Activated naive CD8-positive, alpha-beta T cell treated with anti-CD3 and anti-CD28 coated beads for 36 hours (primary cell): Measurements from ENCODE around the gene HDAC1. TPM values are rescaled to one million over a fixed set of nuclear protein-coding genes. Genes with fewer than 3 reads are reported as not detected.
"Not testable (repeated sequence)": the region's sequence is repeated elsewhere in the genome, so short reads cannot be mapped to it uniquely, and the experiment has no call there.

Experiments
- DNase-seq: peaks from one replicate; pipeline ENCODE4 v3.0.0; 2021
- H3K27ac Mint-ChIP-seq: one replicate; pipeline ENCODE4 v1.8.0; 2022; ENCODE audit warnings: mild to moderate bottlenecking, moderate library complexity, mixed read lengths
- H3K27me3 Mint-ChIP-seq: one replicate; pipeline ENCODE4 v1.8.0; 2022; ENCODE audit warnings: mild to moderate bottlenecking, mixed read lengths
- H3K36me3 Mint-ChIP-seq: one replicate; pipeline ENCODE4 v1.8.0; 2021; ENCODE audit warnings: mild to moderate bottlenecking, mixed read lengths
- H3K4me1 Mint-ChIP-seq: one replicate; pipeline ENCODE4 v1.8.0; 2021; ENCODE audit warnings: mixed read lengths
- H3K4me3 Mint-ChIP-seq: one replicate; pipeline ENCODE4 v1.8.0; 2022; ENCODE audit warnings: mild to moderate bottlenecking, moderate library complexity, mixed read lengths
- H3K9me3 Mint-ChIP-seq: one replicate; pipeline ENCODE4 v1.8.0; 2022; ENCODE audit warnings: mixed read lengths
- total RNA-seq, 2 experiments: library from RNA; stranded (reverse); gene quantifications; one replicate each; pipeline ENCODE4 v1.2.3, GENCODE V29; 2021

The HDAC1 gene
- total RNA-seq, 2 experiments from 2014 or later: 142 to 149 TPM

GRCh38 chr1:32265846-32266245 is 26.0 kb upstream of the HDAC1 start:
- DNase-seq: no peak
- Mint-ChIP-seq H3K4me3 (no peak overlapping the region), H3K36me3 (peaks cover 38% of the 10 kb centered on the region), H3K4me1 (peaks cover 49% of the 10 kb centered on the region), H3K27me3 (no peaks in the 10 kb centered on the region), H3K9me3 (peaks cover 3% of the 10 kb centered on the region), H3K27ac (peak overlapping the region; percentile 85)

GRCh38 chr1:32266921-32267591 is 24.8 kb upstream of the HDAC1 start:
- DNase-seq: no peak
- Mint-ChIP-seq H3K9me3 (peaks cover 3% of the 10 kb centered on the region), H3K4me3 (peak overlapping the region; percentile 74), H3K27ac (peak overlapping the region; percentile 94), H3K27me3 (no peaks in the 10 kb centered on the region), H3K4me1 (peaks cover 60% of the 10 kb centered on the region), H3K36me3 (peaks cover 47% of the 10 kb centered on the region)

- peaks cover 3% of the 10 kb centered on the region for H3K9me3 Mint-ChIP-seq
- H3K4me1 Mint-ChIP-seq: peaks cover 68% of the 10 kb centered on the region
- H3K36me3 Mint-ChIP-seq: peaks cover 56% of the 10 kb centered on the region
- DNase-seq: no peak
- no peaks in the 10 kb centered on the region for H3K27me3 Mint-ChIP-seq
- peak overlapping the region; percentile 77 for H3K27ac Mint-ChIP-seq
- no peak overlapping the region for H3K4me3 Mint-ChIP-seq
Observed at GRCh38 chr1:32269744-32270143, 22.1 kb upstream of the HDAC1 start.

GRCh38 chr1:32272557-32273390 is 19.1 kb upstream of the HDAC1 start:
- H3K36me3 Mint-ChIP-seq: peaks cover 61% of the 10 kb centered on the region
- no peaks in the 10 kb centered on the region for H3K27me3 Mint-ChIP-seq
- peak overlapping the region; percentile 91 for H3K27ac Mint-ChIP-seq
- peaks cover 59% of the 10 kb centered on the region for H3K4me1 Mint-ChIP-seq
- DNase-seq: no peak
- H3K4me3 Mint-ChIP-seq: peak overlapping the region; percentile 77
- H3K9me3 Mint-ChIP-seq: no peaks in the 10 kb centered on the region

- H3K9me3 Mint-ChIP-seq: no peaks in the 10 kb centered on the region
- peaks cover 65% of the 10 kb centered on the region for H3K36me3 Mint-ChIP-seq
- H3K4me3 Mint-ChIP-seq: peak overlapping the region; percentile 77
- H3K4me1 Mint-ChIP-seq: peaks cover 62% of the 10 kb centered on the region
- no peaks in the 10 kb centered on the region for H3K27me3 Mint-ChIP-seq
- H3K27ac Mint-ChIP-seq: peak overlapping the region; percentile 91
- peak; percentile 89 for DNase-seq
Observed at GRCh38 chr1:32273391-32274208, 18.3 kb upstream of the HDAC1 start.

GRCh38 chr1:32274646-32275340 is 17.1 kb upstream of the HDAC1 start:
- Mint-ChIP-seq H3K9me3 (no peaks in the 10 kb centered on the region), H3K27ac (peak overlapping the region; percentile 91), H3K4me1 (peaks cover 59% of the 10 kb centered on the region), H3K36me3 (peaks cover 66% of the 10 kb centered on the region), H3K4me3 (peak overlapping the region; percentile 77), H3K27me3 (no peaks in the 10 kb centered on the region)
- DNase-seq: no peak

GRCh38 chr1:32275424-32275823 is 16.5 kb upstream of the HDAC1 start:
- Mint-ChIP-seq H3K9me3 (no peaks in the 10 kb centered on the region), H3K4me1 (peaks cover 57% of the 10 kb centered on the region), H3K36me3 (peaks cover 68% of the 10 kb centered on the region), H3K27ac (peak overlapping the region; percentile 91), H3K27me3 (no peaks in the 10 kb centered on the region), H3K4me3 (peak overlapping the region; percentile 77)
- DNase-seq: no peak

GRCh38 chr1:32276032-32276782 is 15.7 kb upstream of the HDAC1 start:
- Mint-ChIP-seq H3K36me3 (peaks cover 63% of the 10 kb centered on the region), H3K4me3 (no peak overlapping the region), H3K27ac (peak overlapping the region; percentile 67), H3K4me1 (peaks cover 54% of the 10 kb centered on the region), H3K27me3 (no peaks in the 10 kb centered on the region), H3K9me3 (no peaks in the 10 kb centered on the region)
- DNase-seq: no peak

GRCh38 chr1:32284777-32285176 is 7.1 kb upstream of the HDAC1 start:
- H3K4me3 Mint-ChIP-seq, H3K4me1 Mint-ChIP-seq: not testable (repeated sequence)
- H3K36me3 Mint-ChIP-seq: peaks cover 15% of the 10 kb centered on the region

GRCh38 chr1:32285658-32286057 is 6.2 kb upstream of the HDAC1 start:
- Mint-ChIP-seq H3K4me3 (no peak overlapping the region), H3K36me3 (peaks cover 10% of the 10 kb centered on the region), H3K27ac (no peak overlapping the region), H3K9me3 (no peaks in the 10 kb centered on the region), H3K4me1 (peaks cover 12% of the 10 kb centered on the region), H3K27me3 (no peaks in the 10 kb centered on the region)
- no peak for DNase-seq

More at GRCh38 chr1:32284777-32285176, 7.1 kb upstream of the HDAC1 start:
- DNase-seq, H3K27ac Mint-ChIP-seq, H3K9me3 Mint-ChIP-seq, H3K27me3 Mint-ChIP-seq: not testable (repeated sequence)

GRCh38 chr1:32286763-32287162 is 5.1 kb upstream of the HDAC1 start:
- peak overlapping the region; percentile 59 for H3K27ac Mint-ChIP-seq
- no peaks in the 10 kb centered on the region for H3K9me3 Mint-ChIP-seq
- peaks cover 10% of the 10 kb centered on the region for H3K36me3 Mint-ChIP-seq
- no peak for DNase-seq
- no peak overlapping the region for H3K4me3 Mint-ChIP-seq
- H3K4me1 Mint-ChIP-seq: peaks cover 16% of the 10 kb centered on the region
- no peaks in the 10 kb centered on the region for H3K27me3 Mint-ChIP-seq

GRCh38 chr1:32289256-32289655 is 2.6 kb upstream of the HDAC1 start:
- Mint-ChIP-seq H3K36me3 (peaks cover 19% of the 10 kb centered on the region), H3K27me3 (no peaks in the 10 kb centered on the region), H3K27ac (no peak overlapping the region), H3K9me3 (no peaks in the 10 kb centered on the region), H3K4me1 (peaks cover 23% of the 10 kb centered on the region), H3K4me3 (no peak overlapping the region)
- no peak for DNase-seq

- peak overlapping the region; percentile 98 for H3K27ac Mint-ChIP-seq
- H3K27me3 Mint-ChIP-seq: no peaks in the 10 kb centered on the region
- peaks cover 18% of the 10 kb centered on the region for H3K36me3 Mint-ChIP-seq
- no peak for DNase-seq
- peaks cover 39% of the 10 kb centered on the region for H3K4me1 Mint-ChIP-seq
- peak overlapping the region; percentile 99 for H3K4me3 Mint-ChIP-seq
- no peaks in the 10 kb centered on the region for H3K9me3 Mint-ChIP-seq
Observed at GRCh38 chr1:32291145-32291707, 657 bp upstream of the HDAC1 start.

- not testable (repeated sequence) for H3K9me3 Mint-ChIP-seq, H3K27me3 Mint-ChIP-seq, DNase-seq, H3K27ac Mint-ChIP-seq, H3K4me3 Mint-ChIP-seq
- H3K36me3 Mint-ChIP-seq: peaks cover 27% of the 10 kb centered on the region
- peaks cover 39% of the 10 kb centered on the region for H3K4me1 Mint-ChIP-seq
Observed at GRCh38 chr1:32298211-32298610, 6.3 kb downstream of the HDAC1 start.
